Pancreas (tissue), 10 donors: ENCODE measurements around the gene PCDH18. TPM values are rescaled to one million over a fixed set of nuclear protein-coding genes. Genes with fewer than 3 reads are reported as not detected.
"Not testable (repeated sequence)": the region's sequence is repeated elsewhere in the genome, so short reads cannot be mapped to it uniquely, and the experiment has no call there.

Experiments used
- ATAC-seq, 4 donors: fragments of 200-7000 bp; cut with Tn5 transposase; one replicate each; pipeline versions ENCODE4 v1.8.0 to v1.9.1; 2020; ENCODE audit warnings: mild to moderate bottlenecking in 4 of 4, moderate library complexity in 4 of 4
- DNase-seq, 6 donors: peaks; one replicate each; pipeline ENCODE4 v3.0.0-alpha.2; 2020
- FAIRE-seq: peaks from 2 replicates; lab custom pipeline; 2012; peaks lifted over from hg19 to GRCh38; lab: Jason Lieb, UNC
- H3K27ac ChIP-seq, 4 donors: fragments of 200-600 bp; sonication (generic); 1 replicate in 3 of 4; 2 replicates in 1 of 4; pipeline versions ENCODE4 v1.5.0 to v1.8.0; 2020
- H3K27me3 ChIP-seq, 4 donors: fragments of 200-600 bp; one replicate each; pipeline ENCODE4 v1.8.0; 2021
- H3K36me3 ChIP-seq, 3 donors: fragments of 200-600 bp; sonication (generic) in 1 of 3; one replicate each; pipeline versions ENCODE4 v1.5.0 to v1.8.0; 2020 to 2021
- H3K4me1 ChIP-seq, 3 donors: fragments of 200-600 bp; one replicate each; pipeline ENCODE4 v1.8.0; 2021
- H3K4me3 ChIP-seq, 4 donors: fragments of 200-600 bp; sonication (generic) in 2 of 4; one replicate each; pipeline versions ENCODE4 v1.5.0 to v1.8.0; 2020 to 2021
- H3K9me3 ChIP-seq, 4 donors: fragments of 200-600 bp; one replicate each; pipeline ENCODE4 v1.8.0; 2021
- CTCF ChIP-seq, 4 donors: fragments of 200-600 bp; sonication (generic) in 3 of 4; IDR thresholded peaks; one replicate each; pipeline versions ENCODE4 v1.5.0 to v1.8.0; 2021; ENCODE audit warnings: antibody characterized with exemption in 4 of 4
- WGBS, 2 donors: extraction: QIAGEN DNeasy Blood & Tissue Kit; methylation state at CpG; one replicate each; pipeline ENCODE4 v1.1.7; 2013; 5-methylcytosine and 5-hydroxymethylcytosine counted together
- intact Hi-C, 3 donors: fragments of 100-400 bp; cut with DNase I; formaldehyde crosslinking; loops; one replicate each; pipeline versions ENCODE4 v1.11.1 to v1.14.2; 2022
- polyA plus RNA-seq, 2 donors: library from polyadenylated mRNA; stranded (reverse); fragments of 200-250 nt; gene quantifications; one replicate each; pipeline ENCODE4 v1.2.3, GENCODE V29; 2013
- total RNA-seq, 6 donors: library from RNA; stranded (reverse); fragmentation: NEBNext Ultra II Directional in 4 of 6; extraction: Animal tissue kit (Norgen Biotek cat#: 25700) in 4 of 6; gene quantifications; one replicate each; pipeline versions ENCODE4 v1.2.1 to v1.2.4, GENCODE V29; 2021 to 2023
- donor health status: healthy with polysubstance abuse.
- donor health status: DM: no; HTN: no; CAD: no; lungs with moderate emphysema.
- donor health status: DM: no; HTN: no; CAD: no.
- donor health status: control.
- donor health status: control.
- donor health status: Bipolar disorder and iron deficiency.
- donor health status: DM: yes; HTN: yes; CAD: no.
- donor health status: DM: no; HTN: no; CAD: no.
- donor health status: DM: no; HTN: no; CAD: no.
- donor health status: DM: yes; HTN: yes; CAD: no.

Gene PCDH18
- total and polyA plus RNA-seq, 8 donors = 0.53 to 4.8 (median 1.1) TPM

DNA sequence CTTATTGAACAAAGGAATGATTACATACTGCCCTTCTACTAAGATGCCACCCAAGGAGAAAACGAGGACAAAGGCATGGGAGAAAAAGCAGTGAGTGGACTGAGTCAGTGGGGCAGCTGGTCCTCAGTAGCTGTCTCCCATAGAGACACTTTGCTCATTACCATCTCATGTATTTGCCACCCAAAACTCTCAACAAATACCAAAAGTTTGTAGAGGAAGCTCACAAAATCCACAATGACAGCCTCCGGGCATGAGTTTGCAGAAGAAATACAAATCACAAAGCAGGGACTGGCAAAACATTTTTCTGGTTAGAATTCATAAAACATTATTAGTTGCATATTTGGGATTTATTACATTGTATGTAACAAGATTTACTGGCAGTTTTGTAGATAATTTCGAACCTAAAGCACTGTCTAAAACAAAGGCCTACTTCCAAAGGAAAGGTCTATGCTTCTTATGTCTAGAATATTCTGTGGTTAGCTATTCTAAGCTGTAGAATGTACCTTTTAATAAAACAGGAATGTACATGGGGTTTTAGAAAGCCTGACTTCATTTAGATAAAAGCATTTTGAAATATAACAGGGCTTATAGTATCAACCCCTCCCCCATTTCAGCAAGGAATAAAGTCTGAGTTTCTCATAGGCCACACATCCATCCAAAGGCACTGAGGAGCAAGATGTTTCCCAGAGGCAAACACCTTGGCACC, 17.7 kb downstream of the PCDH18 start:
- ATAC-seq (no peak), FAIRE-seq (no peak), DNase-seq (no peak)
- intact Hi-C loops = no loop called here
- Histone ChIP-seq H3K4me3 (no peak overlapping the region), H3K9me3 (no peaks in the 10 kb centered on the region), H3K27me3 (no peaks in the 10 kb centered on the region), H3K36me3 (no peaks in the 10 kb centered on the region), H3K4me1 (no peaks in the 10 kb centered on the region), H3K27ac (no peak overlapping the region)
- TF ChIP-seq CTCF (IDR thresholded peaks at IDR 0.05) = no peak
- WGBS, 2 donors = 59 to 81% methylated on average over 3 of the region's 3 CpGs

DNA sequence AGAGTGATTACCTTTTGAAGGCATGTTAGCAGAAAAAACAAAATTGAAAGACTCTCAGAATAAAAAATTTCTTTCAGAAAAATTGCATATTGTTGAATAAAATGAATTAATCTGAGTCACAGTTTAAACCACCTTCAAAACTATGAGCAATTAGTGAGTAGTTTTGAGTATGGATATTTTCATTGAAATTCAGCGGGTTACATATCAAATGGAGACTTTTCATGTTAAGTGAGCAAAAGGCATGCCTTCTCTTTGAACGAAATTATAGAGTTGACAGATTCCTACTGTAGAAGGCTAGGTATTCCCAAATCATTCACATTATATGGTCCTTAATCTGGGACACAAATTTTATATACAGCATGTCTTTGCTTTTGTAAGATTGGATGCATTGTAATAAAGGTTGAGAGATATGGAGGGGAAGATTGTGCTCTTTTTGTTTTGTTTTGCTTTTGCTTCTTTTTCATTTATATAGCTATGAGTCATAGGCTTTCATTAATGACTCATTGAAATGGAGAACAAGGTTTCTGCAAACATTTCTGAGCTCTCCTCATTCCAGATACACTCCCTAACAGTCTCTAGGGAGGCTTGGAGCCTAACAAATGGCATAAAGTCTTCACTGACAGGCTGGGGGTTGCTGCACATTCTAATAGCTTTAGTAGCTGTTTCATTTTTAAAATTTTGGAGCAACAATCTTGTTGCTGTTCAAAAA, 21.6 kb downstream of the PCDH18 start:
- no peaks in the 10 kb centered on the region for H3K9me3 ChIP-seq
- no peaks in the 10 kb centered on the region for H3K36me3 ChIP-seq
- intact Hi-C loops = no loop called here
- WGBS, 2 donors = 51 to 53% methylated on average over 2 of the region's 2 CpGs
- DNase-seq = no peak
- H3K27me3 ChIP-seq = no peaks in the 10 kb centered on the region
- TF ChIP-seq CTCF (IDR thresholded peaks at IDR 0.05) = no peak
- peak; percentile 26 for FAIRE-seq
- H3K4me3 ChIP-seq = no peak overlapping the region
- no peaks in the 10 kb centered on the region for H3K4me1 ChIP-seq
- no peak overlapping the region for H3K27ac ChIP-seq
- ATAC-seq = peak in 3 of 4 donors; percentile 68 to 88 (median 71)

GRCh38 chr4:137509855-137510282, 22.4 kb downstream of the PCDH18 start:
- FAIRE-seq (no peak), DNase-seq (no peak), ATAC-seq (no peak)
- Histone ChIP-seq H3K4me1 (no peaks in the 10 kb centered on the region), H3K4me3 (no peak overlapping the region), H3K27ac (no peak overlapping the region), H3K36me3 (no peaks in the 10 kb centered on the region), H3K27me3 (no peaks in the 10 kb centered on the region), H3K9me3 (no peaks in the 10 kb centered on the region)
- no peak for TF ChIP-seq CTCF (IDR thresholded peaks at IDR 0.05)
- 63 to 76% methylated on average over 4 of the region's 4 CpGs for WGBS, 2 donors
- intact Hi-C loops = no loop called here

DNA sequence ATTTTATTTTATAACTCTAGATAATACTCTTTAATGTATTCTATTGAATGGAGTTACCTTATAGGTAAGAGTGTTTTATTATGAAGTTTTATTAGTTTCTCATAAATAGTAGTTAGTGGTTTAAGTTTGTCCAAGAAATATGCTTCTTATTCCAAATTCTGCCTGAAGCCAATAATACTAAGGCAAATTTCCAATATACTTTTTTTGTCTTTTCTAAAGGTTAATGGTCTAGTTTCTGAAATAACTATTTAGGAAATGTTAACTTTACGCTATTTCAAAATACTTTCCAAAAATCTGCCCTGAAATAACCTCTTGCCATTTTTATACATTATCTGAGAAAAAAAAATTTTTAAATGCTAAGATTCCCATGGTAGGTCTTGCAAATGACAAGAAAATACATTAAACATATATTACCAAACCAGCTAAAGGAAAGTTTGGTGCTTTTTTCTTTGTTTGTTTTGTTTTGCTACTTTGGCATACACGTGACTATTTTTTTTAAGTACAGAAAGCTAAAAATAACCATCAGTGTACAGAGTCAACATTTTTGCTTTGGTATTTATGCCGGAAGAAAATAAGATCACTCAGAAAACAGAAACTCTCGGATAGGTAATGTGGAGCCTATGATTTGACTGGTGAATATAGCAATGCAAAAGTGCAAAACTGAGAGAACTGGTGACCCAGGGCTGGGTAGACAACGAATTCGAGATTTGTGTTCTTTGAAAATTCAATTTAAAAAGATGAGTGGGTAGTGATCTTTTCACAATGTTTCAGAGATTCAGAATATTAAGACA, 29.8 kb downstream of the PCDH18 start:
- ATAC-seq (no peak), FAIRE-seq (no peak), DNase-seq (no peak)
- no peaks in the 10 kb centered on the region for H3K27me3 ChIP-seq
- H3K9me3 ChIP-seq = no peaks in the 10 kb centered on the region
- no peaks in the 10 kb centered on the region for H3K4me1 ChIP-seq
- TF ChIP-seq CTCF (IDR thresholded peaks at IDR 0.05) = no peak
- intact Hi-C loops = no loop called here
- no peaks in the 10 kb centered on the region for H3K36me3 ChIP-seq
- WGBS, 2 donors = 65 to 73% methylated on average over 6 of the region's 6 CpGs
- no peak overlapping the region for H3K27ac ChIP-seq
- H3K4me3 ChIP-seq = no peak overlapping the region

GRCh38 chr4:137496267-137496666, 36.0 kb downstream of the PCDH18 start:
- H3K27me3 ChIP-seq, intact Hi-C loops, H3K36me3 ChIP-seq, H3K4me1 ChIP-seq, ATAC-seq, FAIRE-seq, H3K27ac ChIP-seq, H3K9me3 ChIP-seq, DNase-seq, H3K4me3 ChIP-seq: not testable (repeated sequence)
- WGBS, 2 donors = 70 to 80% methylated on average over 6 to 26 of the region's 29 CpGs
